ENCODE data around the gene HACD1.

HACD1 gene, protein sequence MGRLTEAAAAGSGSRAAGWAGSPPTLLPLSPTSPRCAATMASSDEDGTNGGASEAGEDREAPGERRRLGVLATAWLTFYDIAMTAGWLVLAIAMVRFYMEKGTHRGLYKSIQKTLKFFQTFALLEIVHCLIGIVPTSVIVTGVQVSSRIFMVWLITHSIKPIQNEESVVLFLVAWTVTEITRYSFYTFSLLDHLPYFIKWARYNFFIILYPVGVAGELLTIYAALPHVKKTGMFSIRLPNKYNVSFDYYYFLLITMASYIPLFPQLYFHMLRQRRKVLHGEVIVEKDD

DNA sequence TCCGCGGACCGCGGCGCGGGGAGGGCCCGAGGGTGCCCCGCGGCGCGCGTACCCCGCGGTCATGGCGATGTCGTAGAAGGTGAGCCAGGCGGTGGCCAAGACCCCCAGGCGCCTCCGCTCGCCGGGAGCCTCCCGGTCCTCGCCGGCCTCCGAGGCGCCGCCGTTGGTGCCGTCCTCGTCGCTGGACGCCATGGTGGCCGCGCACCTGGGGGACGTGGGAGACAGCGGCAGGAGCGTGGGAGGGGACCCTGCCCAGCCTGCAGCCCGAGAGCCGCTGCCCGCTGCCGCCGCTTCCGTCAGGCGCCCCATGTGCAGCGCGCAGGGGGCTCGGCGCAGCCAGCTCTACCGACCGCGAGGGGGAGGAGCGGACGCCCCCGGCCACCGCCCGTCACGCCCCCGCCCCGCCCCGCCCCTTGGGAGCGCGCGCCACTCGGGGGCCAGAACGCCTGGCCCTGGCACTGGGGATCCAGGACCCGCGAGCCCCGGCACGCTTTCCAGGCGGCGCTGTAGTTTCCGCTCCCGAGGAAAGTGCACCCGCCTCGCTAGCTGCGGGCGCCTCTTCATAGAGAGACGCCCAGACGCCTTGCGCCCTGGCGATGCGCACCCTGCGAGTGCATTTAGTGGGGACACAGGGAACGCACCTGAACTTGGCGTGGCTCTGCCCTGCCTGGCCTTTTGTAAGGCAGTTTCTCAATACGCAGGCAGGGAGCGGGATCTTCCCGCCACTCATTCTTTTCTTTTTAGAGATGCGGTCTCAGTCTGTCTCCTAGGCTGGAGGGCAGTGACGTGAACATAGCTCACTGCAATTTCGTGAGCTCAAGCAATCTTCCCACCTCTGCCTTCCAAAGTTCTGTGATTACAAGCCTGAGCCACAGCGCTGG, at the start of gene HACD1:
HACD1 (minus strand) TSS at position 344 of the 881 bp plus-strand sequence; CDS start at position 309, 35 bp downstream.
- DNase-seq, result peak; percentile 81

- peak; percentile 80 for DNase-seq
These were observed 48.6 kb upstream of the HACD1 start for GRCh38 chr10:17665747-17666146.

- no peak for DNase-seq
These were observed 46.3 kb upstream of the HACD1 start for GRCh38 chr10:17663450-17663849.

DNA sequence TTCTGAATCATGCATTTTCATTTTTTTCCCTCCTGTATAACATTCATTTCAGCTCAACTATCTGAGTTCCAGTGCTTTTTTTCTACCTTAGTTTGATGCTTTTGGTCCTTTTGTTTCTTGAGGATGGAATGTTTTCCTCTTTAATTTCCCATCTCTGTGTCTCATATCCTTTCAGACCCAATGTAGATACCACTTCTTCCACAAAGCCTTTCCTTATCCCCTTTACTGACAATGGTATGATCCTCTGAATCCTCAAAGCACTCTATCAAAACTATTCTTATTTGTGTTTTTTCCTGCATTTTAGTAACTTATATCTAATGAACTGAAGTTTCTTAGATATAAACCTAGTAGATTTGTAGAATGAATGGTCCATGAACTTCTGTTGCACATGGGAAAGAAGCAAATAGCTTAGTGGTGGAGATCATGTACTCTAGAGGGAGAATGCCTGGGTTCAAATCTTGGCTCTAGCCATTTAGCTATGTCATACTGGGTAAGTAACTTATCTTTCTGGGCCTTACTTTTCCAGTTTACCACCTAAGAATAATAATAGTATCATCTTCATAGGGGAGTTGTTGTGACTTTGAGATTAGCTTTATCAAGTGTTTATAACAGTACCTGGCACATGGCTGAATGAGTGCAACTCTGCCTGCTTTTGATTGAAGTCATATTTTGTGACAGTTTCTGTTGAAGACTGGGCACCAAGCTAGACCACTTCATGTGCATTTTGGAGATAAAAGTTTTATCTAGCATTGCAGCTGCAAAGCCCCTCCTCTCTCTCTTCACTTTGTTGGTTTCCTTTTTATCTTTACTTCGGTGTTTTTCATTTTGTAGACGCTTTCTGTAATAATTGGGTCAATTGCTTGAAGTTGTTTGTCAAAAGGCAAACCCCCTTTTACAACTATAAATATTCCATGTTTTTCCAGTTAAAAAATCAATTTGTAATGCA, 45.3 kb upstream of the HACD1 start:
- no peak for DNase-seq

GRCh38 chr10:17661510-17661909, 44.3 kb upstream of the HACD1 start:
- no peak for DNase-seq

- no peak for DNase-seq
These were observed 43.7 kb upstream of the HACD1 start for GRCh38 chr10:17660921-17661320.

DNA sequence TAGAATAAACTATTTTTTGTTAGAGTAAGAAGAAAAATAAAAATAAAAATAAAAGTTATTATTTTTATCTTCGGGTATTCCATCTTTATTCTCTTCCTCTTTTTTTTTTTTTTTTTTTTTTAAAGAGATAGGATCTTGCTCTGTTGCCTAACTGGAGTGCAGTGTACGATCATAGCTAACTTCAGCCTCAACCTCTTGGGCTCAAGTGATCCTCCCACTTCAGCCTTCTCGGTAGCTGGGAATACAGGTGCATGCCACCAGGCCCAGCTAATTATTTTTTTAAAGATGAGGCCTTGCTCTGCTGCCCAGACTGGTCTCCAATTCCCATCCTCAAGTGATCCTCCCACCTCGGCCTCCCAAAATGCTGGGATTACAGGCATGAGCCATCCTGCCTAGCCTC, 42.2 kb upstream of the HACD1 start:
- DNase-seq, result no peak

DNA sequence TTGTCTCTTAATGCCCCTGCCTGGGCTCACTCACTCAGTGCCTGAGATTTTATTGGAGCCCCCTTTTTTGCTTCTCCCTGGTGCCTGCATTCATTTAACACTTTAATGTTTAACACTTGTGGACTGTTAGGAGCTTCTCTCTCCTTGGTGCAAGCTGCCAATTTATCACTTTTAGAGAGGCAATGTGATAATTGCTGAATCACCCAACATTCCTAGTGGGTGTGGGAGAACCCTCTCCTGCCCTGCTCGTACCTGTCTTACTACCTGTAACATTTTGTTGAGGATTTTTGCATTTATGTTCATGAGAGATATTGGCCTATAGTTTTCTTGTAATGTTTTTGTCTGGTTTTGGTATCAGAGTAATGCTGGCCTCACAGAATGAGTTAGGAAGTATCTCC, 39.9 kb upstream of the HACD1 start:
- DNase-seq, result peak; percentile 60

DNA sequence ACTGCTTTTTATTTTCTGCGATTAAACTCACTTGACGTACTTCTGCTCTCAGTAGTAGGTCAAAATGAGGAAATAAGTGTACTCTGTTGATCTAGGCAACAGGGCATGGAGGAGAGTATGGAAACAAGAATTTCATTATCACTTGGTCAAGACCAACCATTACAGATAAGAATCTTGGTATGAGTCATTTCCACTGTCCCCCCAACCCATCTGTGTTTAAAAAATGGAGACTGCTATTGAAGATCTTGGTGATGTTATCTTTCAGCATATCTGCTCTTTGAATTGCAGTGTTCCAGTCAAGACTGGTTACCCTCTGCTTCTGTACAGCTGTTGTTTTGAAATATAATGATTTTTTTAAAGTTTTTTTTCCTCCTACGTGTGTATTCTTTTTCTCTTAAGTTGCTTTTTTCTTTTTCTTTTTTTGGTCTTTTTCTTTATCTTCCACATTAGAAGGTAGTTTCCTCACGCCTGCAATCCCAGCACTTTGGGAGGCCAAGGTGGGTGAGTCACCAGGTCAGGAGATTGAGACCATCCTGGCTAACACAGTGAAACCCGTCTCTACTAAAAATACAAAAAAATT, 38.5 kb upstream of the HACD1 start:
- peak; percentile 82 for DNase-seq

DNA sequence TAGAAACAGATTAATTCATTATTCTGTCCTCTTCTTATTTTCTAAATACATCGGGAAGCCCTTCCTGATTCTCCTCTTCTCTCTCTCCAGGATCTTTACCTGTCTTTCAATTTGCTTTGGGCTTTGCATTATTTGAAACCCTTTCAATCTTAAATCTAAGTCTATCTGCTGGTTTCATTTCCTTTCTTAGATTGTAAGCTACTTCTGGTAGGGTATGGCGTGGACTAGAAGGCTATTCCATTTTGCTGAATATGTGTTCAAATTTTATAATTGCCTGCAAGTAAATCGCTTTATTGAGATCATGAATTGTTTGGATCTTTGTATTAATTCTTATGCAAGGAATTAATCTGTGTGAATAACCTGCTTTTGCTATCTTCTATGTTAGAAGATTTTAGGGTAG, 37.8 kb upstream of the HACD1 start:
- no peak for DNase-seq

- peak; percentile 64 for DNase-seq
These were observed 35.4 kb upstream of the HACD1 start for GRCh38 chr10:17652585-17652984.

GRCh38 chr10:17651896-17652295, 34.7 kb upstream of the HACD1 start:
- no peak for DNase-seq

DNA sequence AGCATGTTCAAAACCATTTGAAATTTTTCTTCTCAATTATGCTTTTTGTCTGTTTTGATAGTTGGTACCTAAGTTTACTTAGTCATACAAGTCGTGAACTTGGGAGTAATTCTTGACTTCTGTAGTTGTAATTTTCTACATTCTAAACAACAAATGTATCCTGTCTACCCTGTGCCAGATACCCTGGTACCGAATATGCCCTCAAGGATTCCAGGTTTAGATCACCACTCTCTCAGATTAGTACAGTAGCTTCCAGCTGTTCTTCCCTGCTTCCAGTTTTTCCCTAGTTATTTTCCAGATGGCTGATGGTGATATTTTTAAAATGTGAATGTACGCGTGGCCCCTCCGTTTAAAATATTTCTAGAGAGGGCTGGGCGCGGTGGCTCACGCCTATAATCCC, 33.2 kb upstream of the HACD1 start:
- DNase-seq, result no peak

GRCh38 chr10:17649836-17650235, 32.7 kb upstream of the HACD1 start:
- DNase-seq, result peak; percentile 65

- no peak for DNase-seq
These were observed 31.9 kb upstream of the HACD1 start for GRCh38 chr10:17649052-17649451.

DNA sequence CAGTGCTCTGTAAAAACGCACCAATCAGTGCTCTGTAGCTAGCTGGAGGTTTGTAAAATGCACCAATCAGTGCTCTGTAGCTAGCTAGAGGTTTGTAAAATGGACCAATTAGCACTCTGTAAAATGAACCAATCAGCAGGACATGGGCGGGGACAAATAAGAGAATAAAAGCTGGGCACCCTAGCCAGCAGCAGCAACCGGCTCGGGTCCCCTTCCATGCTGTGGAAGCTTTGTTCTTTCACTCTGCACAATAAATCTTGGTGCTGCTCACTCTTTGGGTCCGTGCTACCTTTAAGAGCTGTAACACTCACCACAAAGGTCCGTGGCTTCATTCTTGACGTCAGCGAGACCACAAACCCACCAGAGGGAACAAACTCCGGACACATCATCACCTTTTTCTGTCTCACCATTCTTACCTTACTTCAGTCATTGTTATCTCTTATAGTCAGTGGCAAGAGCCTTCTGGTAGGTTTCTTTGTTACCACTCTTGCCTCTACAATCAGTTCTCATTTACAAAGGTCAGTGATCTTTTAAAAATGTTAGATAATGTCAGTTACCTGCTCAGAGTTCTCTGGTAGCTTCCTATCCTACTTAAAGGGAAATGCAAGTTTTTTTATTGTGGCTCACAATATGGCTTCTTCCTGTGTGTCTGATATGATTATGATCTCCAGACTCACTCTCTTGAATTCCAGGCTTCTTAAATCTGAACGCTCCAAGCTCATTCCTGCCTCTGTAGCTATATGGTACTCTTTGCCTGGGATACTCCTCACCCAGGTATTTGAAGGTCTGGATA, 31.3 kb upstream of the HACD1 start:
- DNase-seq, result no peak

GRCh38 chr10:17647326-17647725, 30.2 kb upstream of the HACD1 start:
- DNase-seq, result no peak

- DNase-seq, result no peak
These were observed 28.6 kb upstream of the HACD1 start for GRCh38 chr10:17645621-17646345.

DNA sequence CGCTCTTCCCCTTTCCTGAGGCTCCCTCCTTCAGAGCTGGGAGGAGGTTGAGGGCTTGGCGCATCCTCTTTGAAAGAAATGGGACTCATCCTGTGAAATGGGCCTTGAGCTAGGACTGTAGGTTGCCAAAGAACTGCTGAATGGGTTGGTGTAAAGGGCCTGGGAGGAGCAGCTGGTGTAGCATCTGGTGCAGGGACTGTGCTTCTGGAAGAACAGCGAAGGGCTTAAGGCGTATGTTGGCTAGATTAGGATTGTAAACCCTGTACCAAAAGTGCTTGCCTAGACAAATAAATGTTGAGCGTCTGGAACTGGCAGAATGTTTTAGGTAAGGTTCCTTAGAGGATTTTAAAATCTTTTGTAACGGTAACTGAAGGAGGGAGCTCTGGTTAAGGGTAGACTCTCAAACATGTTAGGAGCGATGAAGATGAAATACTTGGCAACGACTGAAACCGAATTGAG, 27.3 kb upstream of the HACD1 start:
- DNase-seq, result no peak

GRCh38 chr10:17643755-17644484, 26.7 kb upstream of the HACD1 start, which contains the start of gene STAM:
TSS of gene STAM (plus strand) at chr10:17644151. CDS start at chr10:17644340, 189 bp downstream.
- DNase-seq, result peak; percentile 82
